Mucosa of descending colon (tissue), 3 donors: ENCODE measurements around the gene SLC36A1. TPM values are rescaled to one million over a fixed set of nuclear protein-coding genes. Genes with fewer than 3 reads are reported as not detected.
A peak's percentile ranks its signal among the peaks of the same experiment; 100 is the strongest.

Experiments used
- ATAC-seq: fragments of 200-7000 bp; cut with Tn5 transposase; one replicate; pipeline ENCODE4 v1.9.1; 2020; ENCODE audit warnings: mild to moderate bottlenecking, moderate library complexity
- DNase-seq, 3 donors: peaks; one replicate each; pipeline ENCODE4 v3.0.0-alpha.2; 2020
- H3K36me3 ChIP-seq: fragments of 200-600 bp; one replicate; pipeline ENCODE4 v1.8.0; 2021; ENCODE audit warnings: low read depth, mild to moderate bottlenecking
- H3K4me1 ChIP-seq: fragments of 200-600 bp; one replicate; pipeline ENCODE4 v1.8.0; 2021; ENCODE audit warnings: low read depth, mild to moderate bottlenecking
- H3K4me3 ChIP-seq: fragments of 200-600 bp; one replicate; pipeline ENCODE4 v1.8.0; 2021; ENCODE audit warnings: mild to moderate bottlenecking
- H3K9me3 ChIP-seq: fragments of 200-600 bp; one replicate; pipeline ENCODE4 v1.8.0; 2021; ENCODE audit warnings: mild to moderate bottlenecking
- intact Hi-C, 2 donors: fragments of 100-400 bp; cut with DNase I in 1 of 2; cut with micrococcal nuclease in 1 of 2; formaldehyde crosslinking; loops; one replicate each; pipeline versions ENCODE4 v1.11.0 to v1.11.1; 2022; cut with DNase I, micrococcal nuclease
- total RNA-seq, 3 donors: library from RNA; stranded (reverse); fragmentation: NEBNext Ultra II Directional in 2 of 3; extraction: Animal tissue kit (Norgen Biotek cat#: 25700) in 2 of 3; gene quantifications; one replicate each; pipeline versions ENCODE4 v1.2.1 to v1.2.4, GENCODE V29; 2021 to 2023
- TF ChIP-seq, protein P1 (sequence below): fragments of 200-600 bp; IDR thresholded peaks from one replicate; pipeline ENCODE4 v1.8.0; 2022; ENCODE audit warnings: antibody characterized with exemption, mild to moderate bottlenecking
- donor health status: DM: no; HTN: no; CAD: no; lungs with moderate emphysema.
- donor health status: DM: no; HTN: no; CAD: no.
- donor health status: DM: no; HTN: yes; CAD: no.

SLC36A1 gene
- total RNA-seq, 3 donors from 2014 or later = 38.1 to 105 (median 55.2) TPM

DNA sequence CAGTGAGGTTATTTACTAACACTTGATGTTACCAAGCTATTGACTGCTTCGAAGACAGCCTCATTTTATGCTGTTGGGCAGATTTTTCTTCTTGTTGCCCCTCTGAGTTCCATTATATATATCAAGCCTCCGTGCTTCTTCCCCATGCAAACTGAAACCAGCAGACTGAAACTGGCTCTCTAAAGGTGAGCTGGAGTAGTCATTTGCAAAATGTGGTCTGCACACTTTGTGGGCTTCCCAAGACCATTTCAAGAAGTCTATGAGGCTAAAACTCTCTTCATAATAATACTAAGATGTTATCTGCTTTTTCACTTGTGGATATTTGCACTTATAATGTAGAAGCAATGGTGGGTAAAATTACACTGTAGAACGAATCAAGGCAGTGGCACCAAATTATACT is 13.9 kb downstream of the SLC36A1 start:
- no peak for DNase-seq
- H3K9me3 ChIP-seq = no peaks in the 10 kb centered on the region
- no peak overlapping the region for H3K4me3 ChIP-seq
- TF ChIP-seq, protein P1, sequence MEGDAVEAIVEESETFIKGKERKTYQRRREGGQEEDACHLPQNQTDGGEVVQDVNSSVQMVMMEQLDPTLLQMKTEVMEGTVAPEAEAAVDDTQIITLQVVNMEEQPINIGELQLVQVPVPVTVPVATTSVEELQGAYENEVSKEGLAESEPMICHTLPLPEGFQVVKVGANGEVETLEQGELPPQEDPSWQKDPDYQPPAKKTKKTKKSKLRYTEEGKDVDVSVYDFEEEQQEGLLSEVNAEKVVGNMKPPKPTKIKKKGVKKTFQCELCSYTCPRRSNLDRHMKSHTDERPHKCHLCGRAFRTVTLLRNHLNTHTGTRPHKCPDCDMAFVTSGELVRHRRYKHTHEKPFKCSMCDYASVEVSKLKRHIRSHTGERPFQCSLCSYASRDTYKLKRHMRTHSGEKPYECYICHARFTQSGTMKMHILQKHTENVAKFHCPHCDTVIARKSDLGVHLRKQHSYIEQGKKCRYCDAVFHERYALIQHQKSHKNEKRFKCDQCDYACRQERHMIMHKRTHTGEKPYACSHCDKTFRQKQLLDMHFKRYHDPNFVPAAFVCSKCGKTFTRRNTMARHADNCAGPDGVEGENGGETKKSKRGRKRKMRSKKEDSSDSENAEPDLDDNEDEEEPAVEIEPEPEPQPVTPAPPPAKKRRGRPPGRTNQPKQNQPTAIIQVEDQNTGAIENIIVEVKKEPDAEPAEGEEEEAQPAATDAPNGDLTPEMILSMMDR = no peak
- peaks cover 8% of the 10 kb centered on the region for H3K4me1 ChIP-seq
- ATAC-seq = no peak
- no peaks in the 10 kb centered on the region for H3K36me3 ChIP-seq
- intact Hi-C loops = no loop called here

DNA sequence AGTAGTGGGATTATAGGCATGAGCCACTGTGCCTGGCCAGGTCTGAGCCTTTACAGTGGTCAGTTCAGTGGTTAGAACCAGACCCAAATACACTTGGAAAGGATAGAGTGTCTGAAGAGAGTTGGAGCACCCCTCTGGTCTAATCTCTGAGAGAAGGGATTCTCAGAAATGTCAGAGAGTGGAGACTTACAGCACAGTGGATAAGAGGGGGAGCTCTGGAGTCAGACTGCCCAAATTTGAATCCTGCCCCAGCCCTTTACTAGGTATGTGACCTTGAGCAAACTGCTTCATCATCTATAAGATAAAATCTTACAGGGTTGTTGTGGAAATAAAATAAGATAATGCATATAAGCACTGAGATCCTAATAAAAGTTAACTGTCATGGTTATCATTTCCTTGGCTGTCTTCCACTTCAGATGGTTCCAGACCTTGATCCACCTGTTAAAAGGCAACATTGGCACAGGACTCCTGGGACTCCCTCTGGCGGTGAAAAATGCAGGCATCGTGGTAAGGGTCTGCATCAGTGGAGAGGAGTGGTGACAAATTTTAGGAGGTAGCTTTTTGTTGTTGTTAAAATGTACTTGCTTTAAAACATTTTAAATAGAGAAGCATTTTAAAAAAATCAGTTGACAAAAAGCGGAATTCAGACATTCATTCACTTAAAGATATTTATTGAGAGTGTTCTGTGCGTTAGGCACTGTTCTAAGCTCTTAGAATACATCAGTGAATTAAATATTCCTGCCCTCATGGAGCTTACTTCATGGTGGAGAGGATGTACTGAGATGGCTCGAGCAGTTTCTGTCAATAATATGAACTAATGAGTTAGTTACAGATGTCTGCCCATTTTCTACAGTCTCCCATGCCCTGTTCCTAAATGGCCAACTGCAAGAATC is 16.0 kb downstream of the SLC36A1 start:
- no peaks in the 10 kb centered on the region for H3K4me1 ChIP-seq
- intact Hi-C loops = no loop called here
- TF ChIP-seq, protein P1 = peak; percentile 41
- peak in 2 of 3 donors; percentile 60 to 82 for DNase-seq
- H3K4me3 ChIP-seq = no peak overlapping the region
- H3K36me3 ChIP-seq = no peaks in the 10 kb centered on the region
- peak; percentile 64 for ATAC-seq
- no peaks in the 10 kb centered on the region for H3K9me3 ChIP-seq

DNA sequence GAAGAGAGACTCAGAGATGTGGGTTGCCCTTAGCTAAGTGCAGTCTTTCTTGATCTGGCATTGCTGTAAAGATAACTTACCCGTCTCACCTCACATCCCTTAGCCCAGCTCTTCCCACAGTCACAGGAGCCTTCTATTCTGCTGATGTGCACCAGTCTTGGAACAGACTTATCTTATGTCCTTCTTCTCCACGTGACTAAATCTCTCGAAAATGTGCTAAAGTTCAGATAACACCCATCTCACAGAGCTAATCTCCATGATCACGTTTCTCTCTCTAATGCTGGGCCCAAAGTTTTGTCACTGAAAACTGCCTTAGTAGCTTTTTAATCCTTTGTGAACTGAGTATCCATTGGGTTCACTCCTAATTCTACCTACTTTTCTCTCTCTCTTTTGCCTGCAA is 16.7 kb downstream of the SLC36A1 start:
- DNase-seq (no peak), ATAC-seq (no peak)
- Histone ChIP-seq H3K4me1 (no peaks in the 10 kb centered on the region), H3K9me3 (no peaks in the 10 kb centered on the region), H3K4me3 (no peak overlapping the region), H3K36me3 (no peaks in the 10 kb centered on the region)
- intact Hi-C loops = no loop called here
- TF ChIP-seq, protein P1 = no peak

DNA sequence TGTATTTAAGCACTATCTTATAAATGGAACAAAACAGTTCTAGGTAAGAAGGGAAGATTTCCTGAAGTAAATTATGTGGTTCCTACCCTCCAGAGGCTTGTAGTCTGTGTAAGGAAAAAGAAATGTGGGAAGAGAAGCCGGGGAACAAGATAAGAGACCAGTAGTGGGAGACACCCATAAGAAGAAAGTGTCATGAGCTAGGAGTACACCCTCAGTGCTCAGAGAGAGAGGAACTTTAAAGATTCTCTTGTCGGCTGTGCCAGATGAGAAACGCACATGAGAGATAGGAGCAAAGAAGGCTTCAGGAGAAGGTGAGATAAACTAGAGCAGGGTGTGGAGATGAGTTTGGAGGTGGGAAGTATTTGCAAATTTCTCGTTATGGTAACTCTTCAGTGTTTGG is 18.1 kb downstream of the SLC36A1 start:
- Histone ChIP-seq H3K36me3 (no peaks in the 10 kb centered on the region), H3K9me3 (no peaks in the 10 kb centered on the region), H3K4me1 (no peaks in the 10 kb centered on the region), H3K4me3 (no peak overlapping the region)
- TF ChIP-seq, protein P1 = no peak
- intact Hi-C loops = no loop called here
- ATAC-seq (no peak), DNase-seq (no peak)

DNA sequence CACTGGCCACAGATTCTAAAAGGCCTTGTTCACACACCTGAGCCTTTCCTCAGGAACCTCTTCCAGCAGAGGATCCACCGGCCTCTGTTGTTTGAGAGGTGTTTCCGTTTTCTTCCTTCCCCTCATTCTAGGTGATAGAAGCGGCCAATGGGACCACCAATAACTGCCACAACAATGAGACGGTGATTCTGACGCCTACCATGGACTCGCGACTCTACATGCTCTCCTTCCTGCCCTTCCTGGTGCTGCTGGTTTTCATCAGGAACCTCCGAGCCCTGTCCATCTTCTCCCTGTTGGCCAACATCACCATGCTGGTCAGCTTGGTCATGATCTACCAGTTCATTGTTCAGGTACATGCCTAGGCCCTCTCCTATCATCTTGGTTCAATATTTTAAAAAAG is 20.2 kb downstream of the SLC36A1 start:
- no peak for ATAC-seq
- intact Hi-C loops = no loop called here
- Histone ChIP-seq H3K36me3 (no peaks in the 10 kb centered on the region), H3K4me3 (no peak overlapping the region), H3K9me3 (no peaks in the 10 kb centered on the region), H3K4me1 (no peaks in the 10 kb centered on the region)
- DNase-seq = no peak
- TF ChIP-seq, protein P1 = no peak
